ENCODE results near the gene ZRSR2. TPM values are rescaled to one million over a fixed set of nuclear protein-coding genes. Genes with fewer than 3 reads are reported as not detected.

Gene ZRSR2
- polyA plus RNA-seq, 1 of the 3 experiments (the other 2 are of a cell fraction): 14.3 TPM

DNA sequence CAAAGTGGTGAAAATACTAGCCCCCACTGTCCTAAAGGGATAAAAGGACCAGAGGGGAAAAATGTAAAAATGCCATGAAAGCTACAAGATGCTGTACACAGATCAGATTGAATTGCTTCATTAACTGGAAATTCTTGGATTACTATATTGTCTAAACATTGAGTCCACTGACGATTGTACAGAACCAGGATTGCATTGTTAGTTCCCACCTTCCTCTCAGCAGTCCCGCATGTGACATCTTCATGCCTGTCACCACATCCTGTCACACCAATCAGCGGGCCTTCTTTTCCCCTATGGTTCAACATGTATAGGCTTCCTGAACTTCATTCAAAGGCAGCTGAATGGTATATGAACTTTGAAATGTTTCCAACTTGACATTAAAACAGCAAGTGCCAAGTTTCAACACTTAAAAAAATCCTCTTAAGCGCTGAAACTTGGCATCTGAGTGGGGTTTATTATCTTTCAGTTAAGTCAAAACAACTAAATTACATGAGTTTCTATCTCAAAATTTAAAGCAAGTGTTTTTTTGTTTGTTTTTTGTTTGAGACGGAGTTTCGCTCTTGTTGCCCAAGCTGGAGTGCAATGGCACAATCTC is 24.6 kb downstream of the ZRSR2 start:
- no peak overlapping the region for H3K4me2 ChIP-seq
- H3F3A ChIP-seq (replicated peaks; ENCODE audit: insufficient read depth): no peaks in the 10 kb centered on the region
- WGBS (ENCODE audit: low lambda C conversion rate): 98% methylated on average over 6 of the region's 6 CpGs
- H2AFZ ChIP-seq (ENCODE audit: low read depth): no peak overlapping the region
- ChIA-PET CTCF (interaction anchor here (1.1 to 2.7 kb wide), 6 partner anchors 17 to 630 kb away, joined by 4 to 11 read pairs (median 4); partner anchors contain the start of genes AP1S2 and CA5B), POLR2A (interaction anchor here (0.6 kb wide), 1 partner anchor 34 kb away, joined by 3 read pairs; no protein-coding TSS in a partner anchor)
- DNase-seq: no peak
- H3K9me2 ChIP-seq: no peaks in the 10 kb centered on the region
- no peaks in the 10 kb centered on the region for H3K79me2 ChIP-seq (ENCODE audit: insufficient read depth)
- H3K36me3 ChIP-seq (replicated peaks in 1 of 2; ENCODE audit: control insufficient read depth in 1 of 2, insufficient read depth in 2 of 2, low read length in 1 of 2): peaks cover 55 to 59% of the 10 kb centered on the region in 2 experiments
- H3K9me3 ChIP-seq: no peaks in the 10 kb centered on the region
- no peaks in the 10 kb centered on the region; a peak in 2 of 4 replicates for H3K4me1 ChIP-seq (ENCODE audit: control insufficient read depth in 1 of 2, insufficient read depth in 2 of 2, low read depth in 1 of 2, low read length in 1 of 2)
- TF ChIP-seq, protein P1, sequence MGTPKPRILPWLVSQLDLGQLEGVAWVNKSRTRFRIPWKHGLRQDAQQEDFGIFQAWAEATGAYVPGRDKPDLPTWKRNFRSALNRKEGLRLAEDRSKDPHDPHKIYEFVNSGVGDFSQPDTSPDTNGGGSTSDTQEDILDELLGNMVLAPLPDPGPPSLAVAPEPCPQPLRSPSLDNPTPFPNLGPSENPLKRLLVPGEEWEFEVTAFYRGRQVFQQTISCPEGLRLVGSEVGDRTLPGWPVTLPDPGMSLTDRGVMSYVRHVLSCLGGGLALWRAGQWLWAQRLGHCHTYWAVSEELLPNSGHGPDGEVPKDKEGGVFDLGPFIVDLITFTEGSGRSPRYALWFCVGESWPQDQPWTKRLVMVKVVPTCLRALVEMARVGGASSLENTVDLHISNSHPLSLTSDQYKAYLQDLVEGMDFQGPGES (IDR thresholded peaks at IDR 0.05; ENCODE audit: low read depth, low read length): no peak
- TF ChIP-seq MXI1 (IDR thresholded peaks at IDR 0.05; ENCODE audit: low read depth, low read length) (no peak), YY1 (IDR thresholded peaks at IDR 0.05; ENCODE audit: low read depth) (no peak), FOSL2 (IDR thresholded peaks at IDR 0.05; ENCODE audit: borderline replicate concordance, low read depth) (no peak), GATA2 (CRISPR knock-in tag; IDR thresholded peaks at IDR 0.05) (no peak), EZH2phosphoT487 (IDR thresholded peaks at IDR 0.05; ENCODE audit: borderline replicate concordance, low read depth) (no peak), TAF1 (IDR thresholded peaks at IDR 0.05; ENCODE audit: borderline replicate concordance, low read depth, low read length) (no peak), ELF1 (IDR thresholded peaks at IDR 0.05) (no peak), RAD21 (IDR thresholded peaks at IDR 0.05; ENCODE audit: low read length) (no peak), RCOR1 (IDR thresholded peaks at IDR 0.05; ENCODE audit: low read length) (no peak)
- TF ChIP-seq, protein P2, sequence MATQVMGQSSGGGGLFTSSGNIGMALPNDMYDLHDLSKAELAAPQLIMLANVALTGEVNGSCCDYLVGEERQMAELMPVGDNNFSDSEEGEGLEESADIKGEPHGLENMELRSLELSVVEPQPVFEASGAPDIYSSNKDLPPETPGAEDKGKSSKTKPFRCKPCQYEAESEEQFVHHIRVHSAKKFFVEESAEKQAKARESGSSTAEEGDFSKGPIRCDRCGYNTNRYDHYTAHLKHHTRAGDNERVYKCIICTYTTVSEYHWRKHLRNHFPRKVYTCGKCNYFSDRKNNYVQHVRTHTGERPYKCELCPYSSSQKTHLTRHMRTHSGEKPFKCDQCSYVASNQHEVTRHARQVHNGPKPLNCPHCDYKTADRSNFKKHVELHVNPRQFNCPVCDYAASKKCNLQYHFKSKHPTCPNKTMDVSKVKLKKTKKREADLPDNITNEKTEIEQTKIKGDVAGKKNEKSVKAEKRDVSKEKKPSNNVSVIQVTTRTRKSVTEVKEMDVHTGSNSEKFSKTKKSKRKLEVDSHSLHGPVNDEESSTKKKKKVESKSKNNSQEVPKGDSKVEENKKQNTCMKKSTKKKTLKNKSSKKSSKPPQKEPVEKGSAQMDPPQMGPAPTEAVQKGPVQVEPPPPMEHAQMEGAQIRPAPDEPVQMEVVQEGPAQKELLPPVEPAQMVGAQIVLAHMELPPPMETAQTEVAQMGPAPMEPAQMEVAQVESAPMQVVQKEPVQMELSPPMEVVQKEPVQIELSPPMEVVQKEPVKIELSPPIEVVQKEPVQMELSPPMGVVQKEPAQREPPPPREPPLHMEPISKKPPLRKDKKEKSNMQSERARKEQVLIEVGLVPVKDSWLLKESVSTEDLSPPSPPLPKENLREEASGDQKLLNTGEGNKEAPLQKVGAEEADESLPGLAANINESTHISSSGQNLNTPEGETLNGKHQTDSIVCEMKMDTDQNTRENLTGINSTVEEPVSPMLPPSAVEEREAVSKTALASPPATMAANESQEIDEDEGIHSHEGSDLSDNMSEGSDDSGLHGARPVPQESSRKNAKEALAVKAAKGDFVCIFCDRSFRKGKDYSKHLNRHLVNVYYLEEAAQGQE (IDR thresholded peaks at IDR 0.05; ENCODE audit: low read depth, low read length): no peak
- no peak overlapping the region for H3K4me3 ChIP-seq (ENCODE audit: low read depth in 2 of 2, low read length in 1 of 2)
- no peaks in the 10 kb centered on the region for H3K27me3 ChIP-seq (ENCODE audit: insufficient read depth)
- H4K20me1 ChIP-seq (ENCODE audit: insufficient read depth): no peaks in the 10 kb centered on the region
- no peak overlapping the region for H3K9ac ChIP-seq
- H3K27ac ChIP-seq (ENCODE audit: low read depth in 2 of 2, low read length in 1 of 2): no peak overlapping the region
